HepG2 (cell line): ENCODE data around the gene TBX6. TPM values are rescaled to one million over a fixed set of nuclear protein-coding genes. Genes with fewer than 3 reads are reported as not detected.

ENCODE experiments used
- ATAC-seq: fragments of 200-7000 bp; cut with Tn5 transposase; 3 replicates; pipeline ENCODE4 v1.9.1; 2020; ENCODE audit warnings: mild to moderate bottlenecking, moderate library complexity
- BruUV-seq: library from RNA; stranded (reverse); fragments of 400-500 nt; replicated peaks from 2 replicates; lab custom pipeline; 2021; lab: Mats Ljungman, UMichigan
- CTCF ChIA-PET: fragments of 300-600 bp; formaldehyde crosslinking; extraction: SDS; loops from one replicate; lab custom pipeline; 2021; ENCODE audit warnings: low total read pairs, inconsistent platforms, low intra/inter-chr PET ratio; lab: Yijun Ruan, JAX
- POLR2A ChIA-PET: fragments of 350-600 bp; sonication (Branson Sonifier 250); formaldehyde crosslinking; loops from one replicate; lab custom pipeline; 2020; ENCODE audit warnings: antibody characterized with exemption, inconsistent platforms; lab: Yijun Ruan, JAX
- DNase-seq: peaks from one replicate; pipeline ENCODE4 v3.0.0-alpha.2; 2015; ENCODE audit warnings: low spot score
- FAIRE-seq: peaks from 3 replicates; lab custom pipeline; 2011; peaks lifted over from hg19 to GRCh38; lab: Jason Lieb, UNC
- H2AFZ ChIP-seq: one replicate; pipeline ENCODE4 v1.6.1; 2011; ENCODE audit warnings: low read length, inconsistent platforms
- H3K27ac ChIP-seq: fragments of 300-600 bp; 3 replicates; pipeline ENCODE4 v1.8.0; 2011; ENCODE audit warnings: mixed run types, mild to moderate bottlenecking, mixed read lengths, low read length, inconsistent platforms; ENCODE audit not compliant: insufficient read depth; ENCODE audit errors: extremely low read length
- H3K27me3 ChIP-seq, 2 experiments: fragments of 200-600 bp in 1 of 2; 2 replicates in 1 of 2; 3 replicates in 1 of 2; pipeline versions ENCODE4 v1.6.0 to v1.8.0; 2011; ENCODE audit warnings: low read length in 2 of 2, mild to moderate bottlenecking in 2 of 2, moderate library complexity in 2 of 2, inconsistent platforms in 1 of 2; ENCODE audit not compliant: insufficient read depth in 2 of 2, control insufficient read depth in 1 of 2
- H3K36me3 ChIP-seq, 2 experiments: fragments of 200-600 bp in 1 of 2; replicated peaks in 1 of 2; 2 replicates in 1 of 2; 3 replicates in 1 of 2; pipeline versions ENCODE4 v1.5.1 to v1.8.0; 2011; ENCODE audit warnings: low read length in 2 of 2, inconsistent platforms in 1 of 2; ENCODE audit not compliant: insufficient read depth in 2 of 2, control insufficient read depth in 1 of 2
- H3K4me1 ChIP-seq: 2 replicates; pipeline ENCODE4 v1.5.1; 2012; ENCODE audit warnings: low read length, inconsistent platforms; ENCODE audit not compliant: insufficient read depth
- H3K4me2 ChIP-seq: 2 replicates; pipeline ENCODE4 v1.6.0; 2011; ENCODE audit warnings: low read depth, low read length, inconsistent platforms
- H3K4me3 ChIP-seq, 3 experiments: fragments of 200-600 bp in 1 of 3; sonication (generic), shearing (Covaris generic) in 1 of 3; replicated peaks in 1 of 3; 2 replicates each; pipeline ENCODE4 v1.5.1; 2011 to 2016; ENCODE audit warnings: low read length in 3 of 3, inconsistent platforms in 2 of 3, low read depth in 2 of 3, mild to moderate bottlenecking in 2 of 3, control low read depth in 1 of 3, mixed read lengths in 1 of 3; ENCODE audit not compliant: insufficient read depth in 1 of 3
- H3K79me2 ChIP-seq: one replicate; pipeline ENCODE4 v1.6.1; 2011; ENCODE audit warnings: low read length, inconsistent platforms; ENCODE audit not compliant: insufficient read depth
- H3K9ac ChIP-seq: 2 replicates; pipeline ENCODE4 v1.6.0; 2011; ENCODE audit warnings: mild to moderate bottlenecking, low read depth, low read length, inconsistent platforms; ENCODE audit not compliant: insufficient read depth
- H3K9me3 ChIP-seq: 2 replicates; pipeline ENCODE4 v1.5.1; 2012; ENCODE audit warnings: mild to moderate bottlenecking, low read length
- H4K20me1 ChIP-seq: 2 replicates; pipeline ENCODE4 v1.6.0; 2011; ENCODE audit warnings: inconsistent platforms, mild to moderate bottlenecking, low read length, moderate library complexity; ENCODE audit not compliant: insufficient read depth
- EZH2 ChIP-seq: conservative IDR thresholded peaks from 2 replicates; pipeline ENCODE4 v1.6.1; 2012; ENCODE audit warnings: mild to moderate bottlenecking, low read depth, low read length, moderate library complexity
- HOXD1 ChIP-seq: sonication (generic); formaldehyde crosslinking; IDR thresholded peaks from 2 replicates; pipeline ENCODE4 v1.5.0; 2020; ENCODE audit warnings: missing genetic modification reagents
- KAT8 ChIP-seq: IDR thresholded peaks from 2 replicates; pipeline ENCODE4 v1.6.1; 2016; ENCODE audit warnings: missing genetic modification reagents, missing compliant biosample characterization
- NFE2L1 ChIP-seq: sonication (generic); formaldehyde crosslinking; IDR thresholded peaks from 2 replicates; pipeline ENCODE4 v1.4.0; 2020; ENCODE audit warnings: missing genetic modification reagents, mild to moderate bottlenecking, borderline replicate concordance
- PITX1 ChIP-seq: sonication (generic); formaldehyde crosslinking; IDR thresholded peaks from 2 replicates; pipeline ENCODE4 v1.5.1; 2020; ENCODE audit warnings: mild to moderate bottlenecking, missing genetic modification reagents
- SRSF4 ChIP-seq: fragments of 200-400 bp; formaldehyde crosslinking; IDR thresholded peaks from one replicate; pipeline ENCODE4 v1.6.1; 2018; ENCODE audit warnings: mild to moderate bottlenecking, low read depth, low read length, moderate library complexity; ENCODE audit not compliant: poor library complexity, severe bottlenecking
- ZBTB43 ChIP-seq: sonication (generic); formaldehyde crosslinking; conservative IDR thresholded peaks from 2 replicates; pipeline ENCODE4 v1.4.0; 2020; ENCODE audit warnings: missing genetic modification reagents
- ZNF17 ChIP-seq: sonication (generic); formaldehyde crosslinking; IDR thresholded peaks from 2 replicates; pipeline ENCODE4 v1.5.0; 2020; ENCODE audit warnings: mild to moderate bottlenecking, missing genetic modification reagents
- ZNF362 ChIP-seq: sonication (generic); formaldehyde crosslinking; IDR thresholded peaks from 2 replicates; pipeline ENCODE4 v1.4.0; 2020; ENCODE audit warnings: missing genetic modification reagents, mild to moderate bottlenecking, borderline replicate concordance
- ZNF431 ChIP-seq: sonication (generic); formaldehyde crosslinking; IDR thresholded peaks from 2 replicates; pipeline ENCODE4 v1.9.0; 2022; ENCODE audit warnings: missing genetic modification reagents, low read depth, mild to moderate bottlenecking, borderline replicate concordance
- ZNF770 ChIP-seq: sonication (generic); formaldehyde crosslinking; IDR thresholded peaks from 2 replicates; pipeline ENCODE4 v1.5.0; 2020; ENCODE audit warnings: mild to moderate bottlenecking, missing genetic modification reagents
- WGBS: methylation state at CpG from one replicate; pipeline ENCODE4 v1.1.6; 2017; ENCODE audit warnings: low lambda C conversion rate; 5-methylcytosine and 5-hydroxymethylcytosine counted together
- in situ Hi-C: cut with HindIII; loops from 2 replicates; pipeline ENCODE4 v1.10.0; 2017; ENCODE audit warnings: low pct_unique_long_range_greater_than_20kb; ENCODE audit not compliant: extremely low pct_ligation_motif_present
- intact Hi-C: fragments of 100-400 bp; cut with micrococcal nuclease; formaldehyde crosslinking; loops from one replicate; pipeline ENCODE4 v1.10.0; 2022; ENCODE audit not compliant: unreplicated experiment
- polyA plus RNA-seq, 8 experiments: library from polyadenylated mRNA; depleted of rRNA in 3 of 8; stranded (reverse) in 7 of 8; unstranded in 1 of 8; fragments of >200 nt; fragmentation: Illumina TruSeq in 4 of 8; extraction: Trizol in 4 of 8; gene quantifications; 2 replicates each; pipeline versions ENCODE4 v1.2.1 to v1.2.3, GENCODE V29; 2011 to 2016; ENCODE audit warnings: low read depth in 4 of 8, missing spikeins in 1 of 8, mixed read lengths in 1 of 8; ENCODE audit not compliant: insufficient read depth in 1 of 8
- total RNA-seq, 5 experiments: library from RNA; depleted of rRNA; stranded (reverse); fragments of >200 nt; fragmentation: Illumina TruSeq; extraction: Trizol; gene quantifications; 2 replicates each; pipeline ENCODE4 v1.2.3, GENCODE V29; 2016; ENCODE audit warnings: low read depth in 1 of 5

The TBX6 gene
- total and polyA plus RNA-seq, 2 of the 13 experiments (the other 11 are each of a cell fraction or from before 2014, with no cell fraction given): 0.24 to 0.42 TPM

- no peak for TF ChIP-seq KAT8 (CRISPR knock-in tag)
- TF ChIP-seq ZNF431 (CRISPR knock-in tag): no peak
- TF ChIP-seq PITX1 (CRISPR knock-in tag): no peak
- TF ChIP-seq ZNF362 (CRISPR knock-in tag): 0 out of 2 replicates have a peak, but pooled peaks have one; percentile 26
- no peak for TF ChIP-seq NFE2L1 (CRISPR knock-in tag)
- TF ChIP-seq ZNF17 (CRISPR knock-in tag): no peak
- TF ChIP-seq EZH2: no peak
- TF ChIP-seq SRSF4: no peak
Observed at GRCh38 chr16:30137897-30138296, 46.2 kb upstream of the TBX6 start (continued).

DNA sequence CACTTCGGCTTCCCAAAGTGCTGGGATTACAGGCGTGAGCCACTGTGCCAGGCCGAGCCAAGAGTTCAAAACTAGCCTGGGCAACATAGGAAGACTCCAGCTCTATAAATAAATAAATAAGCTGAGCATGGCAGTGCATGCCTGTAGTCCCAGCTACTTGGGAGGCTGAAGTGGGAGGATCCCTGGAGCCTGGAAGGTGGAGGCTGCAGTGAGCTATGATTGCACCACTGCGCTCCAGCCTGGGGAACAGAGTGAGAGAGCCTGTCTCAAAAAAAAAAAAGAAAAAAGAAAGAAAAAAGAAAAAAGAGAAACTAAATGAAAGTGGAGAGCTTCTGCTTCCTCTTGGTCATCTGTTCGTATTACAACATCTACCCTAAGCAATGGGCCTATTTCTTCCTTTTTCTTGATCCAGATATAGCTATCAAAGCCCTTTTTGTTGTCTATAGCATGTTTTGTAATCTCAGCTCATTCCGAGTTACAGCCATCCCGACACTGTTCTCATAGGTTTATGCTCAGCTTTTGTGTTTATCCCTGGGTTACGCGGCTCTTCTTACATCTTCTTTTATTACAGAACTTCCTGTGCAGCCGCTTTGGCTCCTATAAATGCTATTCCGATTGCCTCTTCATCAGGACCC lies 45.4 kb upstream of the TBX6 start:
- in situ Hi-C loops: no loop called here
- H2AFZ ChIP-seq: no peak overlapping the region
- no peak overlapping the region for H3K4me3 ChIP-seq
- no peak for TF ChIP-seq ZBTB43 (CRISPR knock-in tag)
- no peak for TF ChIP-seq HOXD1 (CRISPR knock-in tag)
- TF ChIP-seq ZNF770 (CRISPR knock-in tag): peak; percentile 90
- no peaks in the 10 kb centered on the region for H4K20me1 ChIP-seq
- FAIRE-seq: no peak
- H3K27me3 ChIP-seq: no peaks in the 10 kb centered on the region
- H3K9ac ChIP-seq: no peak overlapping the region
- no TSS peak for BruUV-seq
- DNase-seq: no peak
- no peaks in the 10 kb centered on the region for H3K79me2 ChIP-seq
- CTCF ChIA-PET: no interaction called here
- H3K4me1 ChIP-seq: peaks cover 85% of the 10 kb centered on the region
- intact Hi-C loops: no loop called here
- POLR2A ChIA-PET: interaction anchor here (0.6 kb wide), 1 partner anchor 16 kb away, joined by 3 read pairs; no protein-coding TSS in a partner anchor
- no peak overlapping the region for H3K27ac ChIP-seq
- no peaks in the 10 kb centered on the region for H3K36me3 ChIP-seq
- no peak overlapping the region for H3K4me2 ChIP-seq
- no peak for ATAC-seq
- no peaks in the 10 kb centered on the region for H3K9me3 ChIP-seq
- 94% methylated on average over 11 of the region's 11 CpGs for WGBS
